Epithelial cell of esophagus (primary cell): Measurements from ENCODE around the gene TRPM2.

ENCODE experiments used
- DNase-seq: peaks from one replicate; pipeline ENCODE4 v3.0.0; 2010; ENCODE audit warnings: low read depth
- H3K4me3 ChIP-seq: 2 replicates; pipeline ENCODE4 v1.5.1; 2011; ENCODE audit warnings: mild to moderate bottlenecking, low read length, control low read depth
- TF ChIP-seq, protein P1 (sequence below): IDR thresholded peaks from 2 replicates; pipeline ENCODE4 v1.5.1; 2011; ENCODE audit warnings: low read depth, mild to moderate bottlenecking, low read length, control low read depth, inconsistent platforms; ENCODE audit not compliant: insufficient read depth; ENCODE audit errors: missing control alignments

Gene TRPM2

DNA sequence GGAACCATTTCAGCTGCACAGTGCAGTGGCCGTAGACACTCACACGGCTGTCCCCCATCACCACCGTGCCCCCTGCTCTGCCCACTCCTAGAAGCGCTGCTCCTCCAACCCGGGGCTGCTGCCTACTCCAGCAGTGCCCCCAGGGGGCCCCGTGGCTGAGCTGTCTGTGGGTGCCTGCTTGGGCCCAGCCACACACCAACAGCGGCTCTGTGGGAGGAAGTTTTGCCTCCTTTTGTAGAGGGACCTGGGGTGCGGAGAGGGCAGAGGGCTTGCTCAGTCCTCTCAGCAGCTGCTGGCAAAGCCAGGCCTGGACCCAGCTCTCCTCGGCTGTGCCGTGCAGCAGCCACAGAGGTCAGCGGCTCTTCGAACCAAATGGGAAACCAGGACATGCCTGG lies 90.5 kb downstream of the TRPM2 start:
- DNase-seq = no peak
- TF ChIP-seq, protein P1, sequence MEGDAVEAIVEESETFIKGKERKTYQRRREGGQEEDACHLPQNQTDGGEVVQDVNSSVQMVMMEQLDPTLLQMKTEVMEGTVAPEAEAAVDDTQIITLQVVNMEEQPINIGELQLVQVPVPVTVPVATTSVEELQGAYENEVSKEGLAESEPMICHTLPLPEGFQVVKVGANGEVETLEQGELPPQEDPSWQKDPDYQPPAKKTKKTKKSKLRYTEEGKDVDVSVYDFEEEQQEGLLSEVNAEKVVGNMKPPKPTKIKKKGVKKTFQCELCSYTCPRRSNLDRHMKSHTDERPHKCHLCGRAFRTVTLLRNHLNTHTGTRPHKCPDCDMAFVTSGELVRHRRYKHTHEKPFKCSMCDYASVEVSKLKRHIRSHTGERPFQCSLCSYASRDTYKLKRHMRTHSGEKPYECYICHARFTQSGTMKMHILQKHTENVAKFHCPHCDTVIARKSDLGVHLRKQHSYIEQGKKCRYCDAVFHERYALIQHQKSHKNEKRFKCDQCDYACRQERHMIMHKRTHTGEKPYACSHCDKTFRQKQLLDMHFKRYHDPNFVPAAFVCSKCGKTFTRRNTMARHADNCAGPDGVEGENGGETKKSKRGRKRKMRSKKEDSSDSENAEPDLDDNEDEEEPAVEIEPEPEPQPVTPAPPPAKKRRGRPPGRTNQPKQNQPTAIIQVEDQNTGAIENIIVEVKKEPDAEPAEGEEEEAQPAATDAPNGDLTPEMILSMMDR = no peak

GRCh38 chr21:44444286-44444931 lies 91.0 kb downstream of the TRPM2 start:
- TF ChIP-seq, protein P1 = no peak
- no peak for DNase-seq
- no peak overlapping the region for H3K4me3 ChIP-seq

More for the DNA sequence above, 90.5 kb downstream of the TRPM2 start:
- H3K4me3 ChIP-seq = no peak overlapping the region

- H3K4me3 ChIP-seq = no peak overlapping the region
- TF ChIP-seq, protein P1 = no peak
- no peak for DNase-seq
Measured at GRCh38 chr21:44445145-44445812, 91.9 kb downstream of the TRPM2 start.

DNA sequence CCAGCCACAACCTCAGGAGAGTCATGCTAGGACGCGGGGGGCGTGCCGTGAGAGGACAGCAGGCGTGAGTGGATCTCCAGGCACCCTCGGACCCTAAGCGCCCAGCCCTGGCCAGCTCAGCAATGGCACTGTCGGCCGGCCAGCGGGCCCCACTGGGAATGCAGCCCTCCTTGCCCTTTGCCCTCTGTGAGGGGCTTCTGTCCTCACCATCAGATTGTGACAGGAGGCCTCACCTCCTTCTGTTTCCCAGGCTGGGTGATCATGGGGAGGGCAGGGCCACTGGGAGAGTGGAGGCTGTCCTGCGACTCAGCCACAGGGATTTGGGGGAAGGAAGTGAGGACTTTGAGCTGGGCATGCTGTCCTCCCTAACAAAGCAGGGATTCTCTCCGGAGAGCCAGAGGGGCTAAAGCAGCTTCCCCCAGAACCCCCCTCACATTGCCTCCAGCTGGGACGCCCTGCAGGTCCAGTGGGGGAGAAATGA lies 95.3 kb downstream of the TRPM2 start:
- DNase-seq = no peak
- TF ChIP-seq, protein P1 = no peak
- no peak overlapping the region for H3K4me3 ChIP-seq

DNA sequence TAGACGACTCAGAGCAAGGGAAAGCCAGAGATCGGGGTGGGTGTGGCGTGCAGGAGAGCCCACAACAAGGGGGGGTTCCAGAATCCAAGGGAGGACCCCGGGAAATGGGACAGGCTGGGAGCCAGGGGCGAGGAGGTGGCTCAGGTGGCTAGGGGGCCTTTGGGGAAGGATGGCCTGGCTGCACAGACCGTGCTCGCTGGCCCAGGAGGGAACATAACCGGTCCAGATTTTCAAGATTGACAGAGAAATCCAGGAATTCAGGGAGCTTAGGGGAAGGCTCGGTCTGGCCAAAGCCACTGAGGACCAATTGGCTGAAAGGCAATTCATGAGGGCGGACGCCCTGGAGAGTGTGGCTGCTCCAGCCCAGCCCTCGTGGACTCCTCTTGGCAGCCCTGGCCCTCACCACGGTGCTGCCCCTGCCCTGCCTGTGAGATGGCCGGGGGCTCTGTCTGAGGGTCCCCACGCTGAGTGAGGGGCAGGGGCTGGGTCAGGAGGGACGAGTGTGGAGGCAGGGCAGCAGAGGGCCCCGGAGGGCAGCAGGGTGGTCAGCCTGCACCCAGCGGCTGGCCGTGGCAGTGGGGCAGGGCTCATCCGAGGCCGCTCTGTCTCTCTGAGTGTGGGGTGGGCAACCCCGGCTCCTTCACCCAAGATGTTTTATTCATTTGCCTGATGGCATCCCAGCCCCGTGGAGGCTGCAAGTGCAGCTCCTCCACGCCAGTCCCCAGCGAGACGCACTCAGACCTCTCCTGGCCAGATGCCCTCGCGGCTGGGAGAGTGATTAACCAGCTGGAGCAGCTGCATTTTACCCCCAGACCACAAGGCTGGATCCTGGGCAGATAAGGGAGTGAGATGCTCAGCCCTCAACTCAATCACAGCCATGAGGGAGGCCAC lies 96.3 kb downstream of the TRPM2 start:
- TF ChIP-seq, protein P1 = no peak
- H3K4me3 ChIP-seq = no peak overlapping the region
- no peak for DNase-seq

DNA sequence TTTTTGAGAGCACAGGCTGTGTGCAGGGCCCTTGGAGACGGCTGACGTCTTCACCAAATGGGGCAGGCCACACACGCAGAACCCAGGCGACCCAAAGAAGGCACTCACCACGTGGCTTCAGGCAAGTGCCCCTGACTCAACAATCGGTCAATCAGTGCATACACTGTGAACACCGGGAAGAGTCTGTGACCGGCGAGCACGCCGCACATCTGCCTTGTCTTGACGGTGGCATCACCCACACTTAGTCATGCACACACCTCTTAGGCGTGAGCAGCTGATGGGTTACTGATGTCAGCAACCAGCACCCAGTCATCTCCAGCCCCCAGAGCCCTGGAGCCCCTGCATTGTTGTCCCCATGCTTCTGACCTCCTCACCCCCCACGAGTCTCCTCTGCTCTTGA lies 97.0 kb downstream of the TRPM2 start:
- no peak overlapping the region for H3K4me3 ChIP-seq
- DNase-seq = no peak
- TF ChIP-seq, protein P1 = no peak
